A549 (cell line): ENCODE results near the gene HOXA13. TPM values are rescaled to one million over a fixed set of nuclear protein-coding genes. Genes with fewer than 3 reads are reported as not detected.

ENCODE experiments used
- ATAC-seq, 2 experiments: fragments of 200-7000 bp in 1 of 2; fragments of >200 bp in 1 of 2; cut with Nextera tagmentation in 1 of 2; cut with Tn5 transposase in 1 of 2; 3 replicates each; pipeline versions ENCODE4 v1.8.0 to v1.9.1; 2018 to 2020; ENCODE audit warnings: mild to moderate bottlenecking in 1 of 2, moderate library complexity in 1 of 2
- CTCF ChIA-PET: fragments of 300-600 bp; sonication (Branson Sonifier 250); formaldehyde crosslinking; extraction: SDS; loops from one replicate; lab custom pipeline; 2021; ENCODE audit warnings: antibody characterized with exemption, inconsistent platforms; lab: Yijun Ruan, JAX
- POLR2A ChIA-PET: fragments of 350-600 bp; formaldehyde crosslinking; extraction: SDS; loops from one replicate; lab custom pipeline; 2021; ENCODE audit warnings: antibody characterized with exemption, inconsistent platforms; lab: Yijun Ruan, JAX
- DNase-seq, 2 experiments: peaks; one replicate each; pipeline versions ENCODE4 v3.0.0 to v3.0.0-alpha.2; 2011 to 2016; ENCODE audit warnings: low read depth in 1 of 2, low spot score in 1 of 2
- FAIRE-seq: peaks from 2 replicates; lab custom pipeline; 2011; peaks lifted over from hg19 to GRCh38; lab: Jason Lieb, UNC
- H3K27ac ChIP-seq, 2 experiments: fragments of >200 bp; sonication (Bioruptor Twin); formaldehyde crosslinking; 3 replicates each; pipeline ENCODE4 v1.5.1; 2016 to 2017
- H3K4me1 ChIP-seq: fragments of >200 bp; sonication (Bioruptor Twin); formaldehyde crosslinking; 3 replicates; pipeline ENCODE4 v1.6.1; 2016
- H3K4me2 ChIP-seq: fragments of >200 bp; sonication (Bioruptor Twin); formaldehyde crosslinking; 3 replicates; pipeline ENCODE4 v1.6.1; 2016
- H3K4me3 ChIP-seq: fragments of >200 bp; sonication (Bioruptor Twin); formaldehyde crosslinking; 3 replicates; pipeline ENCODE4 v1.5.1; 2016
- H3K9me3 ChIP-seq: fragments of >200 bp; sonication (Bioruptor Twin); formaldehyde crosslinking; 3 replicates; pipeline ENCODE4 v1.6.1; 2016
- CEBPB ChIP-seq, 2 experiments: fragments of >200 bp in 1 of 2; sonication (Bioruptor Twin) in 1 of 2; formaldehyde crosslinking in 1 of 2; IDR thresholded peaks; 2 replicates each; pipeline ENCODE4 v1.6.1; 2012 to 2016
- PHF8 ChIP-seq: fragments of 200-600 bp; sonication (generic); IDR thresholded peaks from 2 replicates; pipeline ENCODE4 v1.6.1; 2016; ENCODE audit warnings: low read depth, mild to moderate bottlenecking, antibody characterized with exemption, moderate library complexity, borderline replicate concordance
- RCOR1 ChIP-seq: fragments of 150-350 bp; IDR thresholded peaks from 2 replicates; pipeline ENCODE4 v1.6.1; 2014; ENCODE audit warnings: antibody characterized with exemption, low read length, low read depth
- WGBS: methylation state at CpG from one replicate; pipeline ENCODE4 v1.1.6; 2017; ENCODE audit errors: missing lambda C conversion rate; 5-methylcytosine and 5-hydroxymethylcytosine counted together
- polyA plus RNA-seq, 4 experiments: library from polyadenylated mRNA; depleted of rRNA in 3 of 4; stranded (reverse); fragments of >200 nt; fragmentation: RNase III in 1 of 4; extraction: RNeasy Plus Mini Kit Qiagen cat#74134 plus additional on column Dnase treatment in 1 of 4; gene quantifications; 2 replicates in 3 of 4; 3 replicates in 1 of 4; pipeline ENCODE4 v1.2.3, GENCODE V29; 2011 to 2017
- small RNA-seq, 6 experiments: library from RNA; depleted of rRNA; stranded (forward); fragments of <200 nt; gene quantifications; one replicate each; pipeline ENCODE3, GENCODE V24; 2012

The HOXA13 gene
- polyA plus RNA-seq, 2 of the 4 experiments (the other 2 are of a cell fraction) = 2.2 to 2.7 TPM

- H3K4me1 ChIP-seq = peaks cover 15% of the 10 kb centered on the region
- H3K27ac ChIP-seq = no peak overlapping the region
- ChIA-PET POLR2A (no interaction called here), CTCF (interaction anchor here (0.6 to 11.1 kb wide), 21 partner anchors 10 to 769 kb away, joined by 3 to 160 read pairs (median 5); partner anchors contain the start of genes HOXA4, HOXA7 and HOXA9)
- no peaks in the 10 kb centered on the region for H3K9me3 ChIP-seq
- DNase-seq (no peak), FAIRE-seq (no peak), ATAC-seq (no peak)
- H3K4me2 ChIP-seq = no peak overlapping the region
- TF ChIP-seq PHF8 (no peak), CEBPB (IDR thresholded peaks at IDR 0.05) (no peak), RCOR1 (no peak)
- WGBS = 95% methylated on average over 31 of the region's 31 CpGs
- H3K4me3 ChIP-seq = no peak overlapping the region
These were observed 55.1 kb downstream of the HOXA13 start for GRCh38 chr7:27144781-27145164.

Small RNA genes lying within 50 kb of the gene (small RNA-seq; reads per million reads assigned to genes)
- gene AC004080.5 = 0 reads per million in 6 experiments
- 0 reads per million in 6 experiments for gene RF02140
- 0 reads per million in 6 experiments for gene RF02141

Other genes starting within 250 kb of the HOXA13 start
- gene HOXA1, start 104.1 kb downstream of the HOXA13 start, polyA plus RNA-seq (2011; rRNA removed) = 4.8 and 5.0 TPM in 2 replicates
- gene HOXA1, start 104.1 kb downstream of the HOXA13 start, polyA plus RNA-seq (2017; fragmentation: RNase III; extraction: RNeasy Plus Mini Kit Qiagen cat#74134 plus additional on column Dnase treatment) = 2.6 to 3.0 TPM (median 2.8 TPM) in 3 replicates
- gene HOXA2, start 97.4 kb downstream of the HOXA13 start, polyA plus RNA-seq (2011; rRNA removed) = 2.1 and 2.4 TPM in 2 replicates
- 1.3 to 1.5 TPM (median 1.4 TPM) in 3 replicates for gene HOXA2, start 97.4 kb downstream of the HOXA13 start, polyA plus RNA-seq (2017; fragmentation: RNase III; extraction: RNeasy Plus Mini Kit Qiagen cat#74134 plus additional on column Dnase treatment)
- gene HOXA4, start 69.3 kb downstream of the HOXA13 start, polyA plus RNA-seq (2011; rRNA removed) = 2.6 and 2.8 TPM in 2 replicates
- 2.1 to 3.0 TPM (median 2.3 TPM) in 3 replicates for gene HOXA4, start 69.3 kb downstream of the HOXA13 start, polyA plus RNA-seq (2017; fragmentation: RNase III; extraction: RNeasy Plus Mini Kit Qiagen cat#74134 plus additional on column Dnase treatment)
- gene HOXA5, start 56.4 kb downstream of the HOXA13 start, polyA plus RNA-seq (2011; rRNA removed) = 6.3 and 6.5 TPM in 2 replicates
- 2.9 to 4.9 TPM (median 4.0 TPM) in 3 replicates for gene HOXA5, start 56.4 kb downstream of the HOXA13 start, polyA plus RNA-seq (2017; fragmentation: RNase III; extraction: RNeasy Plus Mini Kit Qiagen cat#74134 plus additional on column Dnase treatment)
- 0.78 and 0.90 TPM in 2 replicates for gene HOXA6, start 52.3 kb downstream of the HOXA13 start, polyA plus RNA-seq (2011; rRNA removed)
- 1.6 to 2.2 TPM (median 2.1 TPM) in 3 replicates for gene HOXA6, start 52.3 kb downstream of the HOXA13 start, polyA plus RNA-seq (2017; fragmentation: RNase III; extraction: RNeasy Plus Mini Kit Qiagen cat#74134 plus additional on column Dnase treatment)
- 3.3 TPM in 2 replicates for gene HOXA3, start 47.5 kb downstream of the HOXA13 start, polyA plus RNA-seq (2011; rRNA removed)
- gene HOXA3, start 47.5 kb downstream of the HOXA13 start, polyA plus RNA-seq (2017; fragmentation: RNase III; extraction: RNeasy Plus Mini Kit Qiagen cat#74134 plus additional on column Dnase treatment) = 5.8 to 11.4 TPM (median 8.7 TPM) in 3 replicates
- gene HOXA7, start 43.4 kb downstream of the HOXA13 start, polyA plus RNA-seq (2011; rRNA removed) = 3.3 and 4.1 TPM in 2 replicates
- gene HOXA7, start 43.4 kb downstream of the HOXA13 start, polyA plus RNA-seq (2017; fragmentation: RNase III; extraction: RNeasy Plus Mini Kit Qiagen cat#74134 plus additional on column Dnase treatment) = 3.7 to 4.8 TPM (median 4.5 TPM) in 3 replicates
- gene HOXA9, start 34.6 kb downstream of the HOXA13 start, polyA plus RNA-seq (2011; rRNA removed) = 1.1 and 1.4 TPM in 2 replicates
- gene HOXA9, start 34.6 kb downstream of the HOXA13 start, polyA plus RNA-seq (2017; fragmentation: RNase III; extraction: RNeasy Plus Mini Kit Qiagen cat#74134 plus additional on column Dnase treatment) = 1.1 to 1.4 TPM (median 1.3 TPM) in 3 replicates
- 5.7 and 7.7 TPM in 2 replicates for gene HOXA10, start 25.8 kb downstream of the HOXA13 start, polyA plus RNA-seq (2011; rRNA removed)
- 5.0 to 5.7 TPM (median 5.2 TPM) in 3 replicates for gene HOXA10, start 25.8 kb downstream of the HOXA13 start, polyA plus RNA-seq (2017; fragmentation: RNase III; extraction: RNeasy Plus Mini Kit Qiagen cat#74134 plus additional on column Dnase treatment)
- 0.68 and 0.69 TPM in 2 replicates for gene HOXA11, start 14.9 kb downstream of the HOXA13 start, polyA plus RNA-seq (2011; rRNA removed)
- 0.59 to 0.84 TPM (median 0.61 TPM) in 3 replicates for gene HOXA11, start 14.9 kb downstream of the HOXA13 start, polyA plus RNA-seq (2017; fragmentation: RNase III; extraction: RNeasy Plus Mini Kit Qiagen cat#74134 plus additional on column Dnase treatment)
- gene EVX1, start 42.7 kb upstream of the HOXA13 start, polyA plus RNA-seq (2011; rRNA removed) = 0.05 and 0.07 TPM in 2 replicates
- 0.08 to 0.09 TPM in 2 of 3 replicates, not detected in the other for gene EVX1, start 42.7 kb upstream of the HOXA13 start, polyA plus RNA-seq (2017; fragmentation: RNase III; extraction: RNeasy Plus Mini Kit Qiagen cat#74134 plus additional on column Dnase treatment)